Measurements from ENCODE around the gene ERVFRD-1.

- TF ChIP-seq CTCF (IDR thresholded peaks at IDR 0.05): no peak
- TF ChIP-seq POLR2A (IDR thresholded peaks at IDR 0.05): no peak
These were observed 21.8 kb upstream of the ERVFRD-1 start for GRCh38 chr6:11133281-11133680.
